Loucy (cell line): ENCODE data around the gene CLDN14.

Experiments used
- H2AFZ ChIP-seq: fragments of 200-600 bp; sonication (generic); 2 replicates; pipeline ENCODE4 v1.6.0; 2016; ENCODE audit warnings: antibody characterized with exemption, mild to moderate bottlenecking, low read length, moderate library complexity
- H3F3A ChIP-seq: fragments of 200-600 bp; 2 replicates; pipeline ENCODE4 v1.6.0; 2016; ENCODE audit warnings: antibody characterized with exemption, low read depth, mild to moderate bottlenecking
- H3K27me3 ChIP-seq: fragments of 200-600 bp; sonication (generic); 2 replicates; pipeline ENCODE4 v1.6.1; 2014; ENCODE audit warnings: low read length, mild to moderate bottlenecking; ENCODE audit not compliant: insufficient read depth, poor library complexity, severe bottlenecking
- H3K36me3 ChIP-seq: fragments of 200-600 bp; sonication (generic); 2 replicates; pipeline ENCODE4 v1.6.1; 2016; ENCODE audit warnings: low read length; ENCODE audit not compliant: insufficient read depth
- H3K4me1 ChIP-seq: fragments of 200-600 bp; sonication (generic); 2 replicates; pipeline ENCODE4 v1.5.1; 2014; ENCODE audit warnings: low read length, mild to moderate bottlenecking; ENCODE audit not compliant: insufficient read depth, poor library complexity, severe bottlenecking
- H3K4me2 ChIP-seq: fragments of 200-600 bp; sonication (generic); 2 replicates; pipeline ENCODE4 v1.6.0; 2014; ENCODE audit warnings: antibody characterized with exemption, low read length, low read depth, mild to moderate bottlenecking; ENCODE audit not compliant: poor library complexity, severe bottlenecking
- H3K4me3 ChIP-seq: fragments of 200-600 bp; sonication (generic); 2 replicates; pipeline ENCODE4 v1.5.1; 2014; ENCODE audit warnings: low read length, mild to moderate bottlenecking, mixed read lengths; ENCODE audit not compliant: poor library complexity, severe bottlenecking
- H3K79me2 ChIP-seq: fragments of 200-600 bp; sonication (generic); 2 replicates; pipeline ENCODE4 v1.6.1; 2014; ENCODE audit warnings: low read length; ENCODE audit not compliant: insufficient read depth
- H3K9ac ChIP-seq: fragments of 200-600 bp; sonication (generic); 2 replicates; pipeline ENCODE4 v1.6.0; 2014; ENCODE audit warnings: mild to moderate bottlenecking, low read depth, low read length, moderate library complexity; ENCODE audit not compliant: poor library complexity, severe bottlenecking
- H3K9me2 ChIP-seq: fragments of 200-600 bp; sonication (generic); replicated peaks from 2 replicates; pipeline ENCODE4 v1.6.1; 2016; ENCODE audit warnings: low read depth, low read length, mixed read lengths
- H3K9me3 ChIP-seq: fragments of 200-600 bp; sonication (generic); 2 replicates; pipeline ENCODE4 v1.6.1; 2014; ENCODE audit warnings: mild to moderate bottlenecking, antibody characterized with exemption, low read length, low read depth; ENCODE audit not compliant: insufficient read depth
- H4K20me1 ChIP-seq: fragments of 200-600 bp; sonication (generic); 2 replicates; pipeline ENCODE4 v1.6.0; 2014; ENCODE audit warnings: antibody characterized with exemption, low read length, mild to moderate bottlenecking; ENCODE audit not compliant: insufficient read depth, poor library complexity, severe bottlenecking
- CTCF ChIP-seq: fragments of 200-600 bp; sonication (generic); conservative IDR thresholded peaks from 2 replicates; pipeline ENCODE4 v1.5.1; 2014; ENCODE audit warnings: mild to moderate bottlenecking, antibody characterized with exemption, low read length
- EZH2phosphoT487 ChIP-seq: fragments of 200-600 bp; IDR thresholded peaks from 2 replicates; pipeline ENCODE4 v1.6.1; 2018; ENCODE audit warnings: antibody characterized with exemption, mild to moderate bottlenecking, moderate library complexity, borderline replicate concordance

Gene CLDN14

GRCh38 chr21:36485476-36485875 is 5.6 kb upstream of the CLDN14 start:
- no peaks in the 10 kb centered on the region for H3K9me2 ChIP-seq
- no peaks in the 10 kb centered on the region for H3K36me3 ChIP-seq
- no peak overlapping the region for H3K4me2 ChIP-seq
- H3K27me3 ChIP-seq: no peaks in the 10 kb centered on the region
- H3F3A ChIP-seq: no peaks in the 10 kb centered on the region
- no peak for TF ChIP-seq EZH2phosphoT487
- no peak for TF ChIP-seq CTCF
- no peaks in the 10 kb centered on the region for H3K4me1 ChIP-seq
- H3K9ac ChIP-seq: no peak overlapping the region
- H3K79me2 ChIP-seq: no peaks in the 10 kb centered on the region
- no peaks in the 10 kb centered on the region for H3K9me3 ChIP-seq
- no peak overlapping the region for H3K4me3 ChIP-seq
- no peaks in the 10 kb centered on the region for H4K20me1 ChIP-seq
- H2AFZ ChIP-seq: no peak overlapping the region

- Histone ChIP-seq H3K4me3 (no peak overlapping the region), H3K36me3 (no peaks in the 10 kb centered on the region), H3K79me2 (no peaks in the 10 kb centered on the region), H3K27me3 (no peaks in the 10 kb centered on the region), H2AFZ (no peak overlapping the region), H3K9me3 (no peaks in the 10 kb centered on the region), H4K20me1 (no peaks in the 10 kb centered on the region), H3K9me2 (no peaks in the 10 kb centered on the region), H3F3A (no peaks in the 10 kb centered on the region), H3K4me1 (no peaks in the 10 kb centered on the region), H3K4me2 (no peak overlapping the region), H3K9ac (no peak overlapping the region)
- TF ChIP-seq EZH2phosphoT487: no peak
- no peak for TF ChIP-seq CTCF
Measured at GRCh38 chr21:36483095-36483494, 3.2 kb upstream of the CLDN14 start.

GRCh38 chr21:36482673-36483072 is 2.8 kb upstream of the CLDN14 start:
- Histone ChIP-seq H3F3A (no peaks in the 10 kb centered on the region), H3K4me1 (no peaks in the 10 kb centered on the region), H3K79me2 (no peaks in the 10 kb centered on the region), H3K9me2 (no peaks in the 10 kb centered on the region), H3K9ac (no peak overlapping the region), H3K36me3 (no peaks in the 10 kb centered on the region), H3K4me3 (no peak overlapping the region), H3K9me3 (no peaks in the 10 kb centered on the region), H3K27me3 (no peaks in the 10 kb centered on the region), H2AFZ (no peak overlapping the region), H4K20me1 (no peaks in the 10 kb centered on the region), H3K4me2 (no peak overlapping the region)
- TF ChIP-seq EZH2phosphoT487: no peak
- no peak for TF ChIP-seq CTCF
